Ovary (tissue), 9 donors: ENCODE results near the gene EYS. TPM values are rescaled to one million over a fixed set of nuclear protein-coding genes. Genes with fewer than 3 reads are reported as not detected.

Experiments
- DNase-seq, 5 donors: peaks; one replicate each; pipeline ENCODE4 v3.0.0-alpha.2; 2019 to 2020
- H3K27ac ChIP-seq, 2 donors: fragments of 200-600 bp; one replicate each; pipeline versions ENCODE4 v1.5.1 to v1.8.0; 2019 to 2022
- H3K27me3 ChIP-seq: fragments of 200-600 bp; one replicate; pipeline ENCODE4 v1.8.0; 2022
- H3K36me3 ChIP-seq: fragments of 200-600 bp; sonication (generic); one replicate; pipeline ENCODE4 v1.5.1; 2019
- H3K4me1 ChIP-seq: one replicate; pipeline ENCODE4 v1.8.1; 2013; ENCODE audit warnings: mild to moderate bottlenecking, moderate library complexity; ENCODE audit not compliant: insufficient read depth
- H3K4me3 ChIP-seq: fragments of 200-600 bp; sonication (generic); one replicate; pipeline ENCODE4 v1.5.1; 2017
- H3K9me3 ChIP-seq, 2 donors: fragments of 200-600 bp in 1 of 2; sonication (generic) in 1 of 2; one replicate each; pipeline versions ENCODE4 v1.5.1 to v1.8.1; 2013 to 2019; ENCODE audit warnings: mild to moderate bottlenecking in 1 of 2, moderate library complexity in 1 of 2
- CTCF ChIP-seq, 3 donors: fragments of 450-650 bp in 2 of 3; fragments of 200-600 bp in 1 of 3; IDR thresholded peaks; one replicate each; pipeline versions ENCODE4 v1.5.1 to v1.8.0; 2016 to 2022; ENCODE audit warnings: antibody characterized with exemption in 3 of 3, mild to moderate bottlenecking in 1 of 3
- EP300 ChIP-seq: sonication (generic); formaldehyde crosslinking; IDR thresholded peaks from one replicate; pipeline ENCODE4 v1.6.1; 2017; ENCODE audit warnings: antibody characterized with exemption
- POLR2A ChIP-seq: fragments of 450-650 bp; IDR thresholded peaks from one replicate; pipeline ENCODE4 v1.6.1; 2017; ENCODE audit warnings: antibody characterized with exemption, mild to moderate bottlenecking, moderate library complexity
- WGBS, 3 donors: extraction: QIAGEN DNeasy Blood & Tissue Kit in 1 of 3; methylation state at CpG; one replicate each; pipeline versions ENCODE4 v1.1.5 to v1.1.7; 2013 to 2017; 5-methylcytosine and 5-hydroxymethylcytosine counted together
- intact Hi-C, 4 donors: fragments of 100-400 bp; cut with DNase I; formaldehyde crosslinking; loops; one replicate each; pipeline versions ENCODE4 v1.11.0 to v1.15.1; 2022 to 2023
- polyA plus RNA-seq, 2 donors: library from polyadenylated mRNA; stranded (reverse); fragments of 200-250 nt in 1 of 2; fragments of 350-450 nt in 1 of 2; fragmentation: Illumina TruSeq in 1 of 2; extraction: RNeasy Lipid Tissue Mini Kit (QIAGEN cat#74804) in 1 of 2; gene quantifications; one replicate each; pipeline ENCODE4 v1.2.3, GENCODE V29; 2013 to 2014
- total RNA-seq, 7 donors: library from RNA; depleted of rRNA in 2 of 7; stranded (reverse); fragments of >200 nt in 2 of 7; fragmentation: NEBNext Ultra II Directional in 3 of 7; extraction: Animal tissue kit (Norgen Biotek cat#: 25700) in 3 of 7; gene quantifications; one replicate each; pipeline versions ENCODE4 v1.1.0 to v1.2.4, GENCODE V29; 2016 to 2023
- donor health status: DM: no; HTN: no; CAD: no; lungs with moderate emphysema.
- donor health status: DM: no; HTN: no; CAD: no.
- donor health status: Bipolar disorder and iron deficiency.
- donor health status: DM: yes; HTN: yes; CAD: no.
- donor health status: DM: no; HTN: no; CAD: no.
- donor health status: DM: yes; HTN: yes; CAD: no.

EYS gene
- total and polyA plus RNA-seq, 9 donors, result under 0.01 to 0.03 (median 0.01) TPM; not detected in 6

GRCh38 chr6:65285275-65285674 is 421.8 kb downstream of the EYS start:
- H3K4me1 ChIP-seq, result no peaks in the 10 kb centered on the region
- H3K4me3 ChIP-seq, result no peak overlapping the region
- H3K27me3 ChIP-seq, result no peaks in the 10 kb centered on the region
- no peaks in the 10 kb centered on the region for H3K36me3 ChIP-seq
- no peak overlapping the region for H3K27ac ChIP-seq
- TF ChIP-seq EP300 (no peak), POLR2A (no peak), CTCF (IDR thresholded peaks at IDR 0.05) (no peak)
- no peak for DNase-seq
- no peaks in the 10 kb centered on the region for H3K9me3 ChIP-seq
- intact Hi-C loops, result no loop called here

- intact Hi-C loops, result no loop called here
- 90 to 94% (median 94%) methylated on average over 3 of the region's 3 CpGs for WGBS, 3 donors
- no peaks in the 10 kb centered on the region for H3K4me1 ChIP-seq
- H3K36me3 ChIP-seq, result no peaks in the 10 kb centered on the region
- no peak for DNase-seq
- H3K27me3 ChIP-seq, result no peaks in the 10 kb centered on the region
- H3K9me3 ChIP-seq, result no peaks in the 10 kb centered on the region
- TF ChIP-seq CTCF (IDR thresholded peaks at IDR 0.05) (no peak), EP300 (no peak), POLR2A (no peak)
- H3K4me3 ChIP-seq, result no peak overlapping the region
- no peak overlapping the region for H3K27ac ChIP-seq
These were observed 427.0 kb downstream of the EYS start for GRCh38 chr6:65280060-65280459.

- Histone ChIP-seq H3K36me3 (no peaks in the 10 kb centered on the region), H3K4me1 (no peaks in the 10 kb centered on the region), H3K27ac (no peak overlapping the region), H3K4me3 (no peak overlapping the region), H3K9me3 (no peaks in the 10 kb centered on the region), H3K27me3 (no peaks in the 10 kb centered on the region)
- TF ChIP-seq CTCF (IDR thresholded peaks at IDR 0.05) (no peak), EP300 (no peak), POLR2A (no peak)
- DNase-seq, result no peak
- intact Hi-C loops, result no loop called here
- WGBS, 3 donors, result 80 to 90% (median 88%) methylated on average over 3 of the region's 3 CpGs
These were observed 444.8 kb downstream of the EYS start for GRCh38 chr6:65262241-65262640.

- no peaks in the 10 kb centered on the region for H3K4me1 ChIP-seq
- H3K27me3 ChIP-seq, result no peaks in the 10 kb centered on the region
- no peaks in the 10 kb centered on the region for H3K36me3 ChIP-seq
- H3K4me3 ChIP-seq, result no peak overlapping the region
- no peak for DNase-seq
- H3K9me3 ChIP-seq, result no peaks in the 10 kb centered on the region
- TF ChIP-seq EP300, result no peak
- no peak for TF ChIP-seq POLR2A
- TF ChIP-seq CTCF (IDR thresholded peaks at IDR 0.05), result no peak
- intact Hi-C loops, result no loop called here
- 82 to 89% (median 88%) methylated on average over 5 of the region's 5 CpGs for WGBS, 3 donors
- no peak overlapping the region for H3K27ac ChIP-seq
These were observed 447.0 kb downstream of the EYS start for GRCh38 chr6:65259982-65260381.

GRCh38 chr6:65259059-65259458 is 448.0 kb downstream of the EYS start:
- WGBS, 3 donors, result 89 to 98% (median 92%) methylated on average over 1 of the region's 1 CpG

More at GRCh38 chr6:65259059-65259458, 448.0 kb downstream of the EYS start:
- Histone ChIP-seq H3K27me3 (no peaks in the 10 kb centered on the region), H3K27ac (no peak overlapping the region), H3K9me3 (no peaks in the 10 kb centered on the region), H3K4me3 (no peak overlapping the region), H3K4me1 (no peaks in the 10 kb centered on the region), H3K36me3 (no peaks in the 10 kb centered on the region)
- no peak for DNase-seq
- intact Hi-C loops, result no loop called here
- TF ChIP-seq EP300 (no peak), CTCF (IDR thresholded peaks at IDR 0.05) (no peak), POLR2A (no peak)
